Osteoblast (primary cell): ENCODE measurements around the gene ITPA. TPM values are rescaled to one million over a fixed set of nuclear protein-coding genes. Genes with fewer than 3 reads are reported as not detected.

Source experiments
- DNase-seq: peaks from one replicate; pipeline ENCODE4 v3.0.0; 2011; ENCODE audit warnings: low spot score, mixed read lengths; ENCODE audit not compliant: insufficient read length; ENCODE audit errors: missing footprints
- H2AFZ ChIP-seq: 2 replicates; pipeline ENCODE4 v1.6.0; 2011; ENCODE audit warnings: mild to moderate bottlenecking, low read length
- H3K27ac ChIP-seq: 2 replicates; pipeline ENCODE4 v1.5.1; 2011; ENCODE audit warnings: mild to moderate bottlenecking, low read depth, low read length, moderate library complexity
- H3K27me3 ChIP-seq: 2 replicates; pipeline ENCODE4 v1.6.0; 2012; ENCODE audit warnings: mild to moderate bottlenecking, control low read depth, inconsistent platforms, low read length, moderate library complexity; ENCODE audit not compliant: insufficient read depth
- H3K36me3 ChIP-seq: 2 replicates; pipeline ENCODE4 v1.5.1; 2011; ENCODE audit warnings: mild to moderate bottlenecking, low read length, control low read depth, moderate library complexity; ENCODE audit not compliant: insufficient read depth
- H3K4me1 ChIP-seq: 2 replicates; pipeline ENCODE4 v1.5.1; 2011; ENCODE audit warnings: mild to moderate bottlenecking, low read length, control low read depth, moderate library complexity; ENCODE audit not compliant: insufficient read depth
- H3K4me2 ChIP-seq: 2 replicates; pipeline ENCODE4 v1.6.0; 2011; ENCODE audit warnings: mild to moderate bottlenecking, low read length; ENCODE audit not compliant: insufficient read depth
- H3K4me3 ChIP-seq: fragments of 200-600 bp; sonication (generic); 3 replicates; pipeline ENCODE4 v1.5.1; 2012; ENCODE audit warnings: mild to moderate bottlenecking, low read length, inconsistent platforms; ENCODE audit not compliant: insufficient read depth
- H3K79me2 ChIP-seq: 2 replicates; pipeline ENCODE4 v1.6.0; 2012; ENCODE audit warnings: mild to moderate bottlenecking, low read length, control low read depth, inconsistent platforms; ENCODE audit not compliant: insufficient read depth
- H3K9me3 ChIP-seq: 2 replicates; pipeline ENCODE4 v1.5.1; 2011; ENCODE audit warnings: low read depth, low read length, control low read depth
- H4K20me1 ChIP-seq: 2 replicates; pipeline ENCODE4 v1.6.0; 2012; ENCODE audit warnings: mild to moderate bottlenecking, low read length, control low read depth; ENCODE audit not compliant: insufficient read depth
- total RNA-seq: library from RNA; depleted of rRNA; stranded (reverse); fragments of >200 nt; gene quantifications from 2 replicates; pipeline ENCODE4 v1.2.3, GENCODE V29; 2012
- TF ChIP-seq, protein P1 (sequence below): IDR thresholded peaks from 2 replicates; pipeline ENCODE4 v1.5.1; 2011; ENCODE audit warnings: mild to moderate bottlenecking, low read depth, low read length, moderate library complexity; ENCODE audit errors: extremely low read depth

Gene ITPA
- total RNA-seq, 1 donor, result 34.0 TPM

DNA sequence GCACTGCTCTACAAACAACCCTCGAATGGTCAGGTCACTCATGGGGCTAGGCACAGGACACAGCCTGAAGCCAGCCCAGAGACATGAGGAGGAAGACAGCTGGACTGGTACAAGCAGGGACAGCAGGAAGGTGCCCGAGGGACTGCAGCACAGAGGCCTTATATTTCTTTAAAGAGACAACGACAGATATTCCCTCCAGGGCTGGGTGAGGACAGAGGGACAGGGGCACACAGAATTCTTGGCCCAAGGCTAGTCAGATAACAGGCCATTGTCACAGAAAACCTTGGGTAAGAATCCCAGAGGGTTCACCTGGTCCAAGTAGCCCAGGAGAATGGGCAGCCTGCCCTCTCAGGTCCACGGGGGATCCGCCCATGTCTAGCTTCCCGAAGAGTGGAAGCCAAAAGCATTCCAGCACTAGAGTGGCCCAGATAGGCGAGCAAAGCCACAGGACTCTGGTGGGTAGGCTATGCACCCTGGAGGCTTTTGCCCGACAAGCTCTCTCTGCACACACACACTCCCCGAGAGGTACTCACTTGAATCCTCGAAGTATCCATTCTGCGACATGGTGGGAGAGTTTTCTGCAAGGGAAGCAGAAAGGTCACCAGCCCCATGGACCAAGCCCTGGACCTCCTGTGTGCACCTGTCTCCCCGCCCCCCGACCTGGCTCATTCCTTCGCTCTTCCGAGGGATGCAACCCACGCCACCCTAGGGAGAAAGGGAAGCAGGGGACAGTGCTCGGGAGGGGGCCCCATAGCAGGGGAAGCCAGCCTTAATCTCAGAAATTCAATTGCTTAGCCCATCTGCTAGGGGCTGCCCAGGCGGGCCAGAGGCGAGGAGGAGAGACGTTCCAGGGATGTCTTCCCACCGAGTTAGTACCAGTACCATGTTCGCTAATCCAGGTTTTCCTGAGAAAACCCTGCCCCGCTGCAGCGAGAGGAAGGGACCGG lies 28.0 kb downstream of the ITPA start:
- no peak overlapping the region for H2AFZ ChIP-seq
- DNase-seq, result peak; percentile 83
- H3K9me3 ChIP-seq, result no peaks in the 10 kb centered on the region
- no peaks in the 10 kb centered on the region for H3K36me3 ChIP-seq
- TF ChIP-seq, protein P1, sequence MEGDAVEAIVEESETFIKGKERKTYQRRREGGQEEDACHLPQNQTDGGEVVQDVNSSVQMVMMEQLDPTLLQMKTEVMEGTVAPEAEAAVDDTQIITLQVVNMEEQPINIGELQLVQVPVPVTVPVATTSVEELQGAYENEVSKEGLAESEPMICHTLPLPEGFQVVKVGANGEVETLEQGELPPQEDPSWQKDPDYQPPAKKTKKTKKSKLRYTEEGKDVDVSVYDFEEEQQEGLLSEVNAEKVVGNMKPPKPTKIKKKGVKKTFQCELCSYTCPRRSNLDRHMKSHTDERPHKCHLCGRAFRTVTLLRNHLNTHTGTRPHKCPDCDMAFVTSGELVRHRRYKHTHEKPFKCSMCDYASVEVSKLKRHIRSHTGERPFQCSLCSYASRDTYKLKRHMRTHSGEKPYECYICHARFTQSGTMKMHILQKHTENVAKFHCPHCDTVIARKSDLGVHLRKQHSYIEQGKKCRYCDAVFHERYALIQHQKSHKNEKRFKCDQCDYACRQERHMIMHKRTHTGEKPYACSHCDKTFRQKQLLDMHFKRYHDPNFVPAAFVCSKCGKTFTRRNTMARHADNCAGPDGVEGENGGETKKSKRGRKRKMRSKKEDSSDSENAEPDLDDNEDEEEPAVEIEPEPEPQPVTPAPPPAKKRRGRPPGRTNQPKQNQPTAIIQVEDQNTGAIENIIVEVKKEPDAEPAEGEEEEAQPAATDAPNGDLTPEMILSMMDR, result no peak
- H3K27ac ChIP-seq, result no peak overlapping the region
- H4K20me1 ChIP-seq, result no peaks in the 10 kb centered on the region
- H3K4me2 ChIP-seq, result no peak overlapping the region
- no peaks in the 10 kb centered on the region for H3K79me2 ChIP-seq
- H3K4me1 ChIP-seq, result peaks cover 5% of the 10 kb centered on the region
- no peak overlapping the region for H3K4me3 ChIP-seq
- peaks cover 58% of the 10 kb centered on the region for H3K27me3 ChIP-seq

DNA sequence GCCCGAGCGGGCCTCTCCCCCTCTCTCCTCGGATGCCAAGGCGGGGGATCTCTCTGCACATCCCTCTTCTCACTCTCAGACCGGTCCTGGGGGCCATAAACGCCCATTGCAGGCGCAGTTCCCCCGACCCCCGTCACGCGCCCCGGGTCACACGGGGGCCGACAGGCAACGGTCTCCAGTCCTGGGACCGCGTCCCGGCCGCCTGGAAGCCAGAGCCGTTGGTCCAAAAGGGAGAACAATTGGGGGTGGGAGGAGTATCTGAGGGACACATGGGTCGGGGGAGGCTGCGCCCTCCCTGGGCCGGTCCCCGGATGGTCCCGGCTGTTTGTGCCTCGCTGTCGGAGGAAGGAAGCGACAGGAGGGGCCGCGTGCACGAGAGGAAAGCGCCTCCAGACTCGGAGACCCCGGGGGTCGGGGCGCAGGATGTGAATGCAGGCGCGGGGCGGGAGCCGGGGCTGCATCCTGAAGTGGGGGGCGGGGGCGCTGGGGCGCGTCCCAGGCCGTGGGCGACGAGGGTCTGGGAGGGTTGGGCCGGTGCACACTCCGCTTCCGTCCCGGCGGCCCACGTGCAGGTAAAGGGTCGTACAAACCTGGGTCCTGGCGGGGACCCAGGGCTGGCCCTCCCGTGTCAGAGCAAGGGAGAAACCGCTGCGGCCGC lies 28.8 kb downstream of the ITPA start:
- Histone ChIP-seq H3K9me3 (no peaks in the 10 kb centered on the region), H3K79me2 (no peaks in the 10 kb centered on the region), H3K27me3 (peaks cover 58% of the 10 kb centered on the region), H3K27ac (no peak overlapping the region), H3K4me3 (peak overlapping the region; percentile 69), H4K20me1 (no peaks in the 10 kb centered on the region), H3K4me1 (peaks cover 5% of the 10 kb centered on the region), H2AFZ (no peak overlapping the region), H3K4me2 (peak overlapping the region; percentile 67), H3K36me3 (no peaks in the 10 kb centered on the region)
- TF ChIP-seq, protein P1, result no peak
- DNase-seq, result peak; percentile 78

DNA sequence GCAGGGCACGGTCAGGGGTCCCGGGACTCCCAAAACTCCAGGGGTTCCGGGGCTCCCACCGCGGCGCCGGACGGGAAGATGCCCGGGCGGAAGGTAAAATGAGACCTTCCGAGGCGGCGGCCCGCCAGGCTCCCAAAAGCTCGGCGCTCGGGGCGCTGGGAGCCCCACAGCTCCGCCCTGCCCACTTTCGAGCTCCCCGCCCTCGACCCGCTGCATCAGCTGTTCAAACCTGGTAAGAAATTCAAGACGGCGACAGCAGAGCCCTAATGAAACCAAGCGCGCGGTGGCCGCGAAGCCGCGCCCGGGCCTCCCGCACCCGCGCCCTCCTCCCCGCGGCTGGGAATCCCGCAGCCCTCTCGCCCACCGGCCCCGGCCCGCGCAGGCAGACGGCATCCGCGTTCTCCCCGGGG lies 29.3 kb downstream of the ITPA start:
- no peaks in the 10 kb centered on the region for H3K79me2 ChIP-seq
- H4K20me1 ChIP-seq, result no peaks in the 10 kb centered on the region
- TF ChIP-seq, protein P1, result no peak
- H2AFZ ChIP-seq, result no peak overlapping the region
- H3K4me2 ChIP-seq, result peak overlapping the region; percentile 67
- peak overlapping the region; percentile 69 for H3K4me3 ChIP-seq
- H3K9me3 ChIP-seq, result no peaks in the 10 kb centered on the region
- DNase-seq, result peak; percentile 88
- no peak overlapping the region for H3K27ac ChIP-seq
- H3K27me3 ChIP-seq, result peaks cover 61% of the 10 kb centered on the region
- H3K36me3 ChIP-seq, result no peaks in the 10 kb centered on the region
- H3K4me1 ChIP-seq, result peaks cover 5% of the 10 kb centered on the region
